ENCODE measurements around the gene IQCH. TPM values are rescaled to one million over a fixed set of nuclear protein-coding genes. Genes with fewer than 3 reads are reported as not detected.

Gene IQCH
- total RNA-seq, 1 experiment from 2014 or later, result 1.9 TPM

DNA sequence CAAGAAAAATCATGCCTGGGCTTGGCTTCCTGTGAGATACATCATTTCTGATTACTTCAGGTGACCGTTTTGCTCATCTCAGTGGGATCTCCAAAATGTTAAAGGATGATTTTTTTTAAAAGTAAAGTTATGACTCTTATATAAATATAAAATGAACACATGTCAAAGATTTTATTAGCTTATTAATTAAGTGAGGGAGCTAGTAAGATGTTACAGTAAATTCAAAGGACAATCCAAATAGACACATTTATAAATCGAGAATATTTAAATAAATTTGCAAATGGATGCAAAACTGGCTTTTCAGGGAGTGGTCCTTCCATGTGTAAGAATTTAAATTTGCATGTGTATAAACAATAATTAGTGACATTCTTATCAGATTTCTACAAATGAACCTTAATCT lies 87.0 kb downstream of the IQCH start (continued):
- TF ChIP-seq, protein P1, sequence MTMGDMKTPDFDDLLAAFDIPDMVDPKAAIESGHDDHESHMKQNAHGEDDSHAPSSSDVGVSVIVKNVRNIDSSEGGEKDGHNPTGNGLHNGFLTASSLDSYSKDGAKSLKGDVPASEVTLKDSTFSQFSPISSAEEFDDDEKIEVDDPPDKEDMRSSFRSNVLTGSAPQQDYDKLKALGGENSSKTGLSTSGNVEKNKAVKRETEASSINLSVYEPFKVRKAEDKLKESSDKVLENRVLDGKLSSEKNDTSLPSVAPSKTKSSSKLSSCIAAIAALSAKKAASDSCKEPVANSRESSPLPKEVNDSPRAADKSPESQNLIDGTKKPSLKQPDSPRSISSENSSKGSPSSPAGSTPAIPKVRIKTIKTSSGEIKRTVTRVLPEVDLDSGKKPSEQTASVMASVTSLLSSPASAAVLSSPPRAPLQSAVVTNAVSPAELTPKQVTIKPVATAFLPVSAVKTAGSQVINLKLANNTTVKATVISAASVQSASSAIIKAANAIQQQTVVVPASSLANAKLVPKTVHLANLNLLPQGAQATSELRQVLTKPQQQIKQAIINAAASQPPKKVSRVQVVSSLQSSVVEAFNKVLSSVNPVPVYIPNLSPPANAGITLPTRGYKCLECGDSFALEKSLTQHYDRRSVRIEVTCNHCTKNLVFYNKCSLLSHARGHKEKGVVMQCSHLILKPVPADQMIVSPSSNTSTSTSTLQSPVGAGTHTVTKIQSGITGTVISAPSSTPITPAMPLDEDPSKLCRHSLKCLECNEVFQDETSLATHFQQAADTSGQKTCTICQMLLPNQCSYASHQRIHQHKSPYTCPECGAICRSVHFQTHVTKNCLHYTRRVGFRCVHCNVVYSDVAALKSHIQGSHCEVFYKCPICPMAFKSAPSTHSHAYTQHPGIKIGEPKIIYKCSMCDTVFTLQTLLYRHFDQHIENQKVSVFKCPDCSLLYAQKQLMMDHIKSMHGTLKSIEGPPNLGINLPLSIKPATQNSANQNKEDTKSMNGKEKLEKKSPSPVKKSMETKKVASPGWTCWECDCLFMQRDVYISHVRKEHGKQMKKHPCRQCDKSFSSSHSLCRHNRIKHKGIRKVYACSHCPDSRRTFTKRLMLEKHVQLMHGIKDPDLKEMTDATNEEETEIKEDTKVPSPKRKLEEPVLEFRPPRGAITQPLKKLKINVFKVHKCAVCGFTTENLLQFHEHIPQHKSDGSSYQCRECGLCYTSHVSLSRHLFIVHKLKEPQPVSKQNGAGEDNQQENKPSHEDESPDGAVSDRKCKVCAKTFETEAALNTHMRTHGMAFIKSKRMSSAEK (CRISPR knock-in tag; IDR thresholded peaks at IDR 0.05; ENCODE audit: borderline replicate concordance), result no peak
- TF ChIP-seq, protein P2, sequence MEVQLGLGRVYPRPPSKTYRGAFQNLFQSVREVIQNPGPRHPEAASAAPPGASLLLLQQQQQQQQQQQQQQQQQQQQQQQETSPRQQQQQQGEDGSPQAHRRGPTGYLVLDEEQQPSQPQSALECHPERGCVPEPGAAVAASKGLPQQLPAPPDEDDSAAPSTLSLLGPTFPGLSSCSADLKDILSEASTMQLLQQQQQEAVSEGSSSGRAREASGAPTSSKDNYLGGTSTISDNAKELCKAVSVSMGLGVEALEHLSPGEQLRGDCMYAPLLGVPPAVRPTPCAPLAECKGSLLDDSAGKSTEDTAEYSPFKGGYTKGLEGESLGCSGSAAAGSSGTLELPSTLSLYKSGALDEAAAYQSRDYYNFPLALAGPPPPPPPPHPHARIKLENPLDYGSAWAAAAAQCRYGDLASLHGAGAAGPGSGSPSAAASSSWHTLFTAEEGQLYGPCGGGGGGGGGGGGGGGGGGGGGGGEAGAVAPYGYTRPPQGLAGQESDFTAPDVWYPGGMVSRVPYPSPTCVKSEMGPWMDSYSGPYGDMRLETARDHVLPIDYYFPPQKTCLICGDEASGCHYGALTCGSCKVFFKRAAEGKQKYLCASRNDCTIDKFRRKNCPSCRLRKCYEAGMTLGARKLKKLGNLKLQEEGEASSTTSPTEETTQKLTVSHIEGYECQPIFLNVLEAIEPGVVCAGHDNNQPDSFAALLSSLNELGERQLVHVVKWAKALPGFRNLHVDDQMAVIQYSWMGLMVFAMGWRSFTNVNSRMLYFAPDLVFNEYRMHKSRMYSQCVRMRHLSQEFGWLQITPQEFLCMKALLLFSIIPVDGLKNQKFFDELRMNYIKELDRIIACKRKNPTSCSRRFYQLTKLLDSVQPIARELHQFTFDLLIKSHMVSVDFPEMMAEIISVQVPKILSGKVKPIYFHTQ (CRISPR knock-in tag; IDR thresholded peaks at IDR 0.05), result no peak

DNA sequence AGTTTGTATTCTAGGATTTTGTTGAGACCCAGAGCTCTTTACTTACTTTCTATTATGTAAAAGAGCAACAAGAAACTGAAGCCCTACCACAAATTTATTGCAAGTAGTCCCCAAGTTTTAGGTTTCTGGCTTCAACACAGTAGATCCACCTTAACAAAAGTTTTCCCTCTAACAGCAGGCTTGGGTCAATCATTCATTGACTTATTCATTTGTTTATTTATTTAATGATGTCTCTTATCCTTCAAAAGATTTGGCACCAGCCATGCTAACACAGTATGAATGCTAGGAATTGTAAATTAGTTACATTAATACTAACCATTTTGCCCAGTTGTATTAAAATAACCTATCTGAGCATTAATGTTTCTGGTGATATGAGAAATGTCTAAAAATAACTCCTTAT lies 88.6 kb downstream of the IQCH start:
- peaks cover 26% of the 10 kb centered on the region for H3K9me3 Mint-ChIP-seq
- no peak for TF ChIP-seq ESRRA (CRISPR knock-in tag; IDR thresholded peaks at IDR 0.05; ENCODE audit: borderline replicate concordance)
- no peak for TF ChIP-seq NFATC4 (CRISPR knock-in tag; IDR thresholded peaks at IDR 0.05)
- no peak for TF ChIP-seq GABPB1 (CRISPR knock-in tag; IDR thresholded peaks at IDR 0.05)
- no peak for TF ChIP-seq ZNF416 (CRISPR knock-in tag; IDR thresholded peaks at IDR 0.05)
- TF ChIP-seq SP1 (CRISPR knock-in tag; conservative IDR thresholded peaks at IDR 0.05), result no peak
- TF ChIP-seq, protein P3, sequence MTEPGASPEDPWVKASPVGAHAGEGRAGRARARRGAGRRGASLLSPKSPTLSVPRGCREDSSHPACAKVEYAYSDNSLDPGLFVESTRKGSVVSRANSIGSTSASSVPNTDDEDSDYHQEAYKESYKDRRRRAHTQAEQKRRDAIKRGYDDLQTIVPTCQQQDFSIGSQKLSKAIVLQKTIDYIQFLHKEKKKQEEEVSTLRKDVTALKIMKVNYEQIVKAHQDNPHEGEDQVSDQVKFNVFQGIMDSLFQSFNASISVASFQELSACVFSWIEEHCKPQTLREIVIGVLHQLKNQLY (CRISPR knock-in tag; IDR thresholded peaks at IDR 0.05), result no peak
- TF ChIP-seq, protein P4, sequence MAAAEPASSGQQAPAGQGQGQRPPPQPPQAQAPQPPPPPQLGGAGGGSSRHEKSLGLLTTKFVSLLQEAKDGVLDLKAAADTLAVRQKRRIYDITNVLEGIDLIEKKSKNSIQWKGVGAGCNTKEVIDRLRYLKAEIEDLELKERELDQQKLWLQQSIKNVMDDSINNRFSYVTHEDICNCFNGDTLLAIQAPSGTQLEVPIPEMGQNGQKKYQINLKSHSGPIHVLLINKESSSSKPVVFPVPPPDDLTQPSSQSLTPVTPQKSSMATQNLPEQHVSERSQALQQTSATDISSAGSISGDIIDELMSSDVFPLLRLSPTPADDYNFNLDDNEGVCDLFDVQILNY (CRISPR knock-in tag; IDR thresholded peaks at IDR 0.05), result no peak
- TF ChIP-seq, protein P5, sequence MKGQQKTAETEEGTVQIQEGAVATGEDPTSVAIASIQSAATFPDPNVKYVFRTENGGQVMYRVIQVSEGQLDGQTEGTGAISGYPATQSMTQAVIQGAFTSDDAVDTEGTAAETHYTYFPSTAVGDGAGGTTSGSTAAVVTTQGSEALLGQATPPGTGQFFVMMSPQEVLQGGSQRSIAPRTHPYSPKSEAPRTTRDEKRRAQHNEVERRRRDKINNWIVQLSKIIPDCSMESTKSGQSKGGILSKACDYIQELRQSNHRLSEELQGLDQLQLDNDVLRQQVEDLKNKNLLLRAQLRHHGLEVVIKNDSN (CRISPR knock-in tag; IDR thresholded peaks at IDR 0.05), result no peak
- no peak for TF ChIP-seq SMAD4 (CRISPR knock-in tag; IDR thresholded peaks at IDR 0.05)
- no peak for TF ChIP-seq FOXP1 (CRISPR knock-in tag; IDR thresholded peaks at IDR 0.05; ENCODE audit: borderline replicate concordance)
- TF ChIP-seq, protein P2 (CRISPR knock-in tag; IDR thresholded peaks at IDR 0.05), result no peak
- TF ChIP-seq, protein P6, sequence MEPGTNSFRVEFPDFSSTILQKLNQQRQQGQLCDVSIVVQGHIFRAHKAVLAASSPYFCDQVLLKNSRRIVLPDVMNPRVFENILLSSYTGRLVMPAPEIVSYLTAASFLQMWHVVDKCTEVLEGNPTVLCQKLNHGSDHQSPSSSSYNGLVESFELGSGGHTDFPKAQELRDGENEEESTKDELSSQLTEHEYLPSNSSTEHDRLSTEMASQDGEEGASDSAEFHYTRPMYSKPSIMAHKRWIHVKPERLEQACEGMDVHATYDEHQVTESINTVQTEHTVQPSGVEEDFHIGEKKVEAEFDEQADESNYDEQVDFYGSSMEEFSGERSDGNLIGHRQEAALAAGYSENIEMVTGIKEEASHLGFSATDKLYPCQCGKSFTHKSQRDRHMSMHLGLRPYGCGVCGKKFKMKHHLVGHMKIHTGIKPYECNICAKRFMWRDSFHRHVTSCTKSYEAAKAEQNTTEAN (CRISPR knock-in tag; IDR thresholded peaks at IDR 0.05), result no peak
- TF ChIP-seq CBFB (CRISPR knock-in tag; IDR thresholded peaks at IDR 0.05; ENCODE audit: low read depth), result no peak
- TF ChIP-seq, protein P7, sequence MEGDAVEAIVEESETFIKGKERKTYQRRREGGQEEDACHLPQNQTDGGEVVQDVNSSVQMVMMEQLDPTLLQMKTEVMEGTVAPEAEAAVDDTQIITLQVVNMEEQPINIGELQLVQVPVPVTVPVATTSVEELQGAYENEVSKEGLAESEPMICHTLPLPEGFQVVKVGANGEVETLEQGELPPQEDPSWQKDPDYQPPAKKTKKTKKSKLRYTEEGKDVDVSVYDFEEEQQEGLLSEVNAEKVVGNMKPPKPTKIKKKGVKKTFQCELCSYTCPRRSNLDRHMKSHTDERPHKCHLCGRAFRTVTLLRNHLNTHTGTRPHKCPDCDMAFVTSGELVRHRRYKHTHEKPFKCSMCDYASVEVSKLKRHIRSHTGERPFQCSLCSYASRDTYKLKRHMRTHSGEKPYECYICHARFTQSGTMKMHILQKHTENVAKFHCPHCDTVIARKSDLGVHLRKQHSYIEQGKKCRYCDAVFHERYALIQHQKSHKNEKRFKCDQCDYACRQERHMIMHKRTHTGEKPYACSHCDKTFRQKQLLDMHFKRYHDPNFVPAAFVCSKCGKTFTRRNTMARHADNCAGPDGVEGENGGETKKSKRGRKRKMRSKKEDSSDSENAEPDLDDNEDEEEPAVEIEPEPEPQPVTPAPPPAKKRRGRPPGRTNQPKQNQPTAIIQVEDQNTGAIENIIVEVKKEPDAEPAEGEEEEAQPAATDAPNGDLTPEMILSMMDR (IDR thresholded peaks at IDR 0.05), result no peak
- no peak for TF ChIP-seq PRRX2 (CRISPR knock-in tag; IDR thresholded peaks at IDR 0.05)
- no peak for TF ChIP-seq ZNF423 (CRISPR knock-in tag; IDR thresholded peaks at IDR 0.05)
- TF ChIP-seq NFYB (CRISPR knock-in tag; conservative IDR thresholded peaks at IDR 0.05; ENCODE audit: low read depth), result no peak
- TF ChIP-seq KAT7 (CRISPR knock-in tag; IDR thresholded peaks at IDR 0.05; ENCODE audit: borderline replicate concordance), result no peak
- TF ChIP-seq ZNF121 (CRISPR knock-in tag; IDR thresholded peaks at IDR 0.05), result no peak
- no peak for ATAC-seq
- H3K36me3 Mint-ChIP-seq, result peaks cover 22% of the 10 kb centered on the region
- peaks cover 5% of the 10 kb centered on the region for H3K4me1 Mint-ChIP-seq
- ChIA-PET POLR2A (no interaction called here), CTCF (no interaction called here)
- no peak overlapping the region for H3K4me3 Mint-ChIP-seq
- H3K27ac Mint-ChIP-seq, result no peak overlapping the region
- DNase-seq (ENCODE audit: low spot score), result no peak
- H3K27me3 Mint-ChIP-seq (ENCODE audit: low read depth), result no peaks in the 10 kb centered on the region
